Trophoblast cell (in vitro differentiated cells and primary cell): ENCODE measurements around the gene PDE5A.

ENCODE experiments used
- DNase-seq, 2 donors: peaks; one replicate each; pipeline ENCODE4 v3.0.0-alpha.2; 2016
- H2AFZ ChIP-seq: 2 replicates; pipeline ENCODE4 v1.6.1; 2013; ENCODE audit warnings: low read length, moderate library complexity, mild to moderate bottlenecking; ENCODE audit not compliant: insufficient read depth, poor library complexity
- H2AK5ac ChIP-seq: 2 replicates; pipeline ENCODE4 v1.6.1; 2013; ENCODE audit warnings: mild to moderate bottlenecking, low read length
- H2BK120ac ChIP-seq: 2 replicates; pipeline ENCODE4 v1.6.1; 2013; ENCODE audit warnings: low read length, mild to moderate bottlenecking, moderate library complexity; ENCODE audit not compliant: insufficient read depth, poor library complexity
- H2BK12ac ChIP-seq: 2 replicates; pipeline ENCODE4 v1.6.1; 2013; ENCODE audit warnings: mild to moderate bottlenecking, low read length, moderate library complexity
- H2BK5ac ChIP-seq: 2 replicates; pipeline ENCODE4 v1.6.1; 2013; ENCODE audit warnings: low read length, low read depth, moderate library complexity, mild to moderate bottlenecking; ENCODE audit not compliant: poor library complexity
- H3K14ac ChIP-seq: 2 replicates; pipeline ENCODE4 v1.6.1; 2013; ENCODE audit warnings: mild to moderate bottlenecking, low read length
- H3K18ac ChIP-seq: 2 replicates; pipeline ENCODE4 v1.6.1; 2013; ENCODE audit warnings: mild to moderate bottlenecking, low read length
- H3K23ac ChIP-seq: 2 replicates; pipeline ENCODE4 v1.6.1; 2013; ENCODE audit warnings: low read length
- H3K27ac ChIP-seq: 2 replicates; pipeline ENCODE4 v1.5.1; 2013; ENCODE audit warnings: low read depth, mild to moderate bottlenecking, inconsistent platforms, low read length, moderate library complexity
- H3K27me3 ChIP-seq: 2 replicates; pipeline ENCODE4 v1.6.1; 2013; ENCODE audit warnings: inconsistent platforms, mild to moderate bottlenecking, low read length, moderate library complexity; ENCODE audit not compliant: insufficient read depth
- H3K36me3 ChIP-seq, 2 experiments: 1 replicate in 1 of 2; 2 replicates in 1 of 2; pipeline ENCODE4 v1.6.1; 2013; ENCODE audit warnings: low read length in 2 of 2, mild to moderate bottlenecking in 2 of 2, moderate library complexity in 1 of 2; ENCODE audit not compliant: insufficient read depth in 2 of 2, control insufficient read depth in 1 of 2
- H3K4ac ChIP-seq: 2 replicates; pipeline ENCODE4 v1.6.1; 2013; ENCODE audit warnings: low read depth, mild to moderate bottlenecking, low read length, moderate library complexity
- H3K4me1 ChIP-seq, 2 experiments: 1 replicate in 1 of 2; 2 replicates in 1 of 2; pipeline ENCODE4 v1.6.1; 2013; ENCODE audit warnings: low read length in 2 of 2, mild to moderate bottlenecking in 2 of 2, moderate library complexity in 1 of 2; ENCODE audit not compliant: insufficient read depth in 2 of 2, control insufficient read depth in 1 of 2
- H3K4me2 ChIP-seq: 2 replicates; pipeline ENCODE4 v1.6.1; 2013; ENCODE audit warnings: inconsistent platforms, mild to moderate bottlenecking, low read length, moderate library complexity
- H3K4me3 ChIP-seq: 2 replicates; pipeline ENCODE4 v1.5.1; 2013; ENCODE audit warnings: mild to moderate bottlenecking, low read depth, low read length, inconsistent platforms
- H3K79me1 ChIP-seq: one replicate; pipeline ENCODE4 v1.6.1; 2013; ENCODE audit warnings: low read length
- H3K79me2 ChIP-seq: 2 replicates; pipeline ENCODE4 v1.6.1; 2013; ENCODE audit warnings: low read length, mild to moderate bottlenecking; ENCODE audit not compliant: control insufficient read depth, insufficient read depth, poor library complexity
- H3K9ac ChIP-seq: 2 replicates; pipeline ENCODE4 v1.6.1; 2013; ENCODE audit warnings: mild to moderate bottlenecking, low read length
- H3K9me3 ChIP-seq: 2 replicates; pipeline ENCODE4 v1.6.1; 2013; ENCODE audit warnings: low read depth, mild to moderate bottlenecking, control low read depth, inconsistent platforms, low read length; ENCODE audit not compliant: insufficient read depth
- H4K12ac ChIP-seq: 2 replicates; pipeline ENCODE4 v1.6.1; 2013; ENCODE audit warnings: low read depth, mild to moderate bottlenecking, low read length, moderate library complexity
- H4K8ac ChIP-seq: 2 replicates; pipeline ENCODE4 v1.6.1; 2013; ENCODE audit warnings: low read depth, mild to moderate bottlenecking, low read length, moderate library complexity
- H4K91ac ChIP-seq: one replicate; pipeline ENCODE4 v1.6.1; 2013; ENCODE audit warnings: low read depth, mild to moderate bottlenecking, low read length, moderate library complexity
- WGBS: extraction: QIAGEN DNeasy Blood & Tissue Kit; methylation state at CpG from one replicate; pipeline ENCODE4 v1.1.7; 2013; ENCODE audit warnings: missing lambda C conversion rate; ENCODE audit not compliant: insufficient read length, insufficient coverage; ENCODE audit errors: extremely low coverage; 5-methylcytosine and 5-hydroxymethylcytosine counted together

PDE5A gene

GRCh38 chr4:119624356-119624755 lies 4.2 kb downstream of the PDE5A start:
- no CpG with 5 or more reads among the region's 4 CpGs for WGBS
- H3K79me2 ChIP-seq: no peaks in the 10 kb centered on the region
- H3K18ac ChIP-seq: no peak overlapping the region
- no peaks in the 10 kb centered on the region for H3K9me3 ChIP-seq
- H4K91ac ChIP-seq: no peak overlapping the region
- no peak overlapping the region for H3K9ac ChIP-seq
- H3K27me3 ChIP-seq: no peaks in the 10 kb centered on the region
- H3K79me1 ChIP-seq: peaks cover 4% of the 10 kb centered on the region
- H2BK12ac ChIP-seq: no peak overlapping the region
- no peak overlapping the region for H3K4me2 ChIP-seq
- no peak overlapping the region for H2AK5ac ChIP-seq
- H4K12ac ChIP-seq: no peak overlapping the region
- H4K8ac ChIP-seq: no peak overlapping the region
- peaks cover 3 to 5% of the 10 kb centered on the region in 2 experiments for H3K4me1 ChIP-seq
- H3K4me3 ChIP-seq: no peak overlapping the region
- H2BK120ac ChIP-seq: no peak overlapping the region
- H3K14ac ChIP-seq: no peak overlapping the region
- H3K23ac ChIP-seq: no peak overlapping the region
- H3K27ac ChIP-seq: no peak overlapping the region
- H2BK5ac ChIP-seq: no peak overlapping the region
- no peak for DNase-seq
- no peak overlapping the region for H3K4ac ChIP-seq
- no peaks in the 10 kb centered on the region for H3K36me3 ChIP-seq
- no peak overlapping the region for H2AFZ ChIP-seq

- no peak overlapping the region for H2BK12ac ChIP-seq
- no peaks in the 10 kb centered on the region for H3K36me3 ChIP-seq
- H4K91ac ChIP-seq: no peak overlapping the region
- no peak overlapping the region for H3K4me2 ChIP-seq
- no peak overlapping the region for H2AK5ac ChIP-seq
- H3K79me2 ChIP-seq: no peaks in the 10 kb centered on the region
- H3K27me3 ChIP-seq: no peaks in the 10 kb centered on the region
- no peak overlapping the region for H3K9ac ChIP-seq
- no peak overlapping the region for H2AFZ ChIP-seq
- no peak overlapping the region for H2BK120ac ChIP-seq
- no peak overlapping the region for H3K14ac ChIP-seq
- H3K4ac ChIP-seq: no peak overlapping the region
- H3K23ac ChIP-seq: no peak overlapping the region
- no peak overlapping the region for H3K27ac ChIP-seq
- no peak for DNase-seq
- peaks cover 2 to 3% of the 10 kb centered on the region in 2 experiments for H3K4me1 ChIP-seq
- no peak overlapping the region for H4K8ac ChIP-seq
- H3K4me3 ChIP-seq: no peak overlapping the region
- H3K79me1 ChIP-seq: no peaks in the 10 kb centered on the region
- no peak overlapping the region for H2BK5ac ChIP-seq
- no peaks in the 10 kb centered on the region for H3K9me3 ChIP-seq
- no peak overlapping the region for H3K18ac ChIP-seq
- H4K12ac ChIP-seq: no peak overlapping the region
These were observed 5.6 kb downstream of the PDE5A start for GRCh38 chr4:119623025-119623424.

- Histone ChIP-seq H3K18ac (no peak overlapping the region), H3K4me3 (no peak overlapping the region), H4K91ac (no peak overlapping the region), H4K12ac (no peak overlapping the region), H4K8ac (no peak overlapping the region), H3K27me3 (no peaks in the 10 kb centered on the region), H3K79me1 (no peaks in the 10 kb centered on the region), H2AFZ (no peak overlapping the region), H3K9me3 (no peaks in the 10 kb centered on the region), H3K14ac (no peak overlapping the region), H2AK5ac (no peak overlapping the region), H3K23ac (no peak overlapping the region), H3K4ac (no peak overlapping the region), H3K36me3 (no peaks in the 10 kb centered on the region), H3K9ac (no peak overlapping the region), H3K4me1 (no peaks in the 10 kb centered on the region), H3K4me2 (no peak overlapping the region), H3K27ac (no peak overlapping the region), H2BK5ac (no peak overlapping the region), H2BK12ac (no peak overlapping the region), H3K79me2 (no peaks in the 10 kb centered on the region), H2BK120ac (no peak overlapping the region)
- DNase-seq: no peak
These were observed 13.4 kb downstream of the PDE5A start for GRCh38 chr4:119615068-119615719.

DNA sequence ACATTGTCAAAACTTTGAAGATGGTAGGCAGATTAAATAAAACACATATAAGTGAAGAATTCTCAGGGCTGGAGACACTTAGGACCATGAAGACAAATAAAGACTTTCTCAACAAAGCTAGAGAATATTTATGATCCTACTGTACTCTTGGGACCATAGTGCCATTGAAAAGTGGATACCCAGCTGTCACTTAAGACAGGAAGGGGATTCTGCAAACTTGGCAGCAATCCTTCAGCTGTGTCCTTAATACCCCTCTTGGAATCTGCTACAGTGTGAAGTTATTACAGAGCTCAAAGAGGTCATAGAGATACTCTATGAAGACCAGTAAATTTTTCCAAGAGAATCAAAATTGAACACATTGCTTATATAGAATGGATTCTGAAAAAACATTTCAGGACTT lies 24.3 kb downstream of the PDE5A start:
- H3K4me3 ChIP-seq: no peak overlapping the region
- H4K12ac ChIP-seq: no peak overlapping the region
- H2BK5ac ChIP-seq: no peak overlapping the region
- no peak overlapping the region for H3K4ac ChIP-seq
- no peak overlapping the region for H3K23ac ChIP-seq
- no peak overlapping the region for H2AFZ ChIP-seq
- no peak for DNase-seq
- H3K9ac ChIP-seq: no peak overlapping the region
- no peak overlapping the region for H2AK5ac ChIP-seq
- no peak overlapping the region for H2BK12ac ChIP-seq
- no peak overlapping the region for H4K8ac ChIP-seq
- H3K36me3 ChIP-seq: no peaks in the 10 kb centered on the region
- H3K27ac ChIP-seq: no peak overlapping the region
- no peaks in the 10 kb centered on the region for H3K79me2 ChIP-seq
- no peaks in the 10 kb centered on the region for H3K9me3 ChIP-seq
- no peak overlapping the region for H2BK120ac ChIP-seq
- H3K4me1 ChIP-seq: no peaks in the 10 kb centered on the region
- no peak overlapping the region for H3K18ac ChIP-seq
- H3K27me3 ChIP-seq: no peaks in the 10 kb centered on the region
- H3K4me2 ChIP-seq: no peak overlapping the region
- H3K79me1 ChIP-seq: no peaks in the 10 kb centered on the region
- no peak overlapping the region for H3K14ac ChIP-seq
- no peak overlapping the region for H4K91ac ChIP-seq
